H1 (cell line): ENCODE data around the gene TMEM63C. TPM values are rescaled to one million over a fixed set of nuclear protein-coding genes. Genes with fewer than 3 reads are reported as not detected.
A peak's percentile ranks its signal among the peaks of the same experiment; 100 is the strongest.

Experiments used
- CTCF ChIA-PET: fragments of 300-600 bp; sonication (Branson Sonifier 250); formaldehyde crosslinking; loops from one replicate; lab custom pipeline; 2021; ENCODE audit not compliant: partially characterized antibody; lab: Charles Lee
- POLR2A ChIA-PET: fragments of 300-600 bp; sonication (Branson Sonifier 250); formaldehyde crosslinking; loops from one replicate; lab custom pipeline; 2021; ENCODE audit warnings: inconsistent platforms; ENCODE audit not compliant: partially characterized antibody; lab: Charles Lee
- DNase-seq, 2 experiments: peaks; one replicate each; pipeline versions ENCODE4 v3.0.0 to v3.0.0-alpha.2; 2010 to 2022; ENCODE audit warnings: low spot score in 2 of 2, low read depth in 1 of 2, mixed read lengths in 1 of 2
- FAIRE-seq: peaks from 2 replicates; lab custom pipeline; 2011; peaks lifted over from hg19 to GRCh38; lab: Jason Lieb, UNC
- H2AFZ ChIP-seq: 2 replicates; pipeline ENCODE4 v1.8.1; 2012; ENCODE audit warnings: low read length, inconsistent platforms
- H2AK5ac ChIP-seq: 2 replicates; pipeline ENCODE4 v1.6.1; 2013; ENCODE audit warnings: low read depth, low read length
- H2BK120ac ChIP-seq: replicated peaks from 2 replicates; pipeline ENCODE3; 2013; ENCODE audit warnings: low read depth, low read length, inconsistent platforms
- H2BK12ac ChIP-seq: 2 replicates; pipeline ENCODE4 v1.6.1; 2013; ENCODE audit warnings: low read depth, low read length
- H2BK15ac ChIP-seq: 2 replicates; pipeline ENCODE4 v1.6.1; 2013; ENCODE audit warnings: low read length
- H2BK20ac ChIP-seq: 2 replicates; pipeline ENCODE4 v1.6.1; 2013; ENCODE audit warnings: low read length
- H2BK5ac ChIP-seq: 2 replicates; pipeline ENCODE4 v1.6.1; 2013; ENCODE audit warnings: low read depth, low read length
- H3K14ac ChIP-seq: 2 replicates; pipeline ENCODE4 v1.6.1; 2013; ENCODE audit warnings: inconsistent platforms; ENCODE audit not compliant: insufficient read length
- H3K18ac ChIP-seq: 2 replicates; pipeline ENCODE4 v1.6.1; 2013; ENCODE audit warnings: low read length; ENCODE audit errors: extremely low read depth
- H3K23ac ChIP-seq: 2 replicates; pipeline ENCODE4 v1.6.1; 2013; ENCODE audit warnings: inconsistent platforms; ENCODE audit not compliant: insufficient read length
- H3K23me2 ChIP-seq: 2 replicates; pipeline ENCODE4 v1.6.1; 2013; ENCODE audit warnings: low read depth, low read length
- H3K27ac ChIP-seq: 2 replicates; pipeline ENCODE4 v1.6.1; 2011; ENCODE audit warnings: low read depth, low read length, inconsistent platforms
- H3K27me3 ChIP-seq, 4 experiments: replicated peaks in 1 of 4; 1 replicate in 1 of 4; 2 replicates in 3 of 4; pipeline versions ENCODE4 v1.6.1 to v1.8.1; 2011 to 2013; ENCODE audit warnings: low read length in 3 of 4, mild to moderate bottlenecking in 3 of 4, inconsistent platforms in 2 of 4, mixed read lengths in 2 of 4, moderate library complexity in 1 of 4; ENCODE audit not compliant: control insufficient read depth in 3 of 4, insufficient read depth in 3 of 4; ENCODE audit errors: extremely low read depth in 1 of 4
- H3K36me3 ChIP-seq, 4 experiments: 2 replicates each; pipeline versions ENCODE4 v1.6.1 to v1.8.1; 2011 to 2013; ENCODE audit warnings: mild to moderate bottlenecking in 4 of 4, low read length in 3 of 4, moderate library complexity in 2 of 4, control low read depth in 1 of 4, inconsistent platforms in 1 of 4; ENCODE audit not compliant: insufficient read depth in 4 of 4, control insufficient read depth in 2 of 4
- H3K4ac ChIP-seq: replicated peaks from 2 replicates; pipeline ENCODE3; 2013; ENCODE audit warnings: low read length, low read depth, mixed read lengths, inconsistent platforms; ENCODE audit not compliant: insufficient read length
- H3K4me1 ChIP-seq, 4 experiments: replicated peaks in 1 of 4; 1 replicate in 1 of 4; 2 replicates in 3 of 4; pipeline versions ENCODE4 v1.6.1 to v1.8.1; 2011 to 2013; ENCODE audit warnings: low read length in 3 of 4, inconsistent platforms in 2 of 4, mixed read lengths in 1 of 4; ENCODE audit not compliant: insufficient read depth in 4 of 4, control insufficient read depth in 3 of 4
- H3K4me2 ChIP-seq, 2 experiments: 2 replicates each; pipeline versions ENCODE4 v1.6.1 to v1.8.1; 2011 to 2013; ENCODE audit warnings: low read depth in 2 of 2, low read length in 2 of 2, control low read depth in 1 of 2, inconsistent platforms in 1 of 2, mild to moderate bottlenecking in 1 of 2; ENCODE audit not compliant: insufficient read depth in 1 of 2
- H3K4me3 ChIP-seq, 4 experiments: fragments of 200-600, 300-600 bp in 1 of 4; sonication (generic), shearing (Covaris generic), sonication (Bioruptor Twin) in 1 of 4; 2 replicates each; pipeline versions ENCODE4 v1.5.1 to v1.8.1; 2011 to 2016; ENCODE audit warnings: low read length in 4 of 4, low read depth in 3 of 4, control low read depth in 2 of 4, inconsistent platforms in 2 of 4, mild to moderate bottlenecking in 2 of 4, mixed read lengths in 1 of 4, moderate library complexity in 1 of 4; ENCODE audit not compliant: insufficient read depth in 2 of 4; ENCODE audit errors: extremely low read depth in 1 of 4
- H3K56ac ChIP-seq: replicated peaks from 2 replicates; pipeline ENCODE3; 2013; ENCODE audit warnings: low read depth, mild to moderate bottlenecking, mixed read lengths, low read length, inconsistent platforms; ENCODE audit not compliant: insufficient read length
- H3K79me1 ChIP-seq: 2 replicates; pipeline ENCODE4 v1.6.1; 2013; ENCODE audit warnings: low read depth, low read length, control low read depth
- H3K79me2 ChIP-seq, 2 experiments: 2 replicates each; pipeline versions ENCODE4 v1.6.1 to v1.8.1; 2012 to 2013; ENCODE audit warnings: low read length in 2 of 2, mild to moderate bottlenecking in 2 of 2, inconsistent platforms in 1 of 2; ENCODE audit not compliant: insufficient read depth in 2 of 2, control insufficient read depth in 1 of 2
- H3K9ac ChIP-seq, 4 experiments: replicated peaks in 1 of 4; 1 replicate in 1 of 4; 2 replicates in 3 of 4; pipeline versions ENCODE4 v1.6.1 to v1.8.1; 2011 to 2013; ENCODE audit warnings: low read depth in 3 of 4, low read length in 3 of 4, control low read depth in 2 of 4, mild to moderate bottlenecking in 2 of 4, moderate library complexity in 2 of 4, inconsistent platforms in 1 of 4; ENCODE audit errors: extremely low read depth in 1 of 4
- H3K9me3 ChIP-seq, 2 experiments: 2 replicates each; pipeline versions ENCODE4 v1.6.1 to v1.8.1; 2012 to 2013; ENCODE audit warnings: mild to moderate bottlenecking in 2 of 2, moderate library complexity in 2 of 2, control low read depth in 1 of 2, inconsistent platforms in 1 of 2, low read depth in 1 of 2, low read length in 1 of 2, mixed read lengths in 1 of 2; ENCODE audit not compliant: insufficient read depth in 2 of 2
- H4K20me1 ChIP-seq, 2 experiments: replicated peaks in 1 of 2; 2 replicates each; pipeline versions ENCODE3 to v1.8.1; 2011 to 2013; ENCODE audit warnings: inconsistent platforms in 2 of 2, low read length in 2 of 2, mild to moderate bottlenecking in 1 of 2; ENCODE audit not compliant: insufficient read depth in 2 of 2, control insufficient read depth in 1 of 2
- H4K5ac ChIP-seq: 2 replicates; pipeline ENCODE4 v1.6.1; 2013; ENCODE audit warnings: low read length, low read depth, mixed read lengths, inconsistent platforms; ENCODE audit not compliant: insufficient read length
- H4K8ac ChIP-seq: 2 replicates; pipeline ENCODE4 v1.8.0; 2013; ENCODE audit warnings: mild to moderate bottlenecking, moderate library complexity, low read length, inconsistent platforms; ENCODE audit not compliant: insufficient read depth; ENCODE audit errors: extremely low read depth
- H4K91ac ChIP-seq: replicated peaks from 2 replicates; pipeline ENCODE3; 2013; ENCODE audit warnings: low read length, mixed read lengths, inconsistent platforms; ENCODE audit not compliant: insufficient read length
- ATF2 ChIP-seq: IDR thresholded peaks from 2 replicates; pipeline ENCODE4 v1.6.1; 2012; ENCODE audit warnings: low read length, inconsistent platforms
- BCL11A ChIP-seq, 2 experiments: IDR thresholded peaks; one replicate each; pipeline ENCODE4 v1.6.1; 2011; ENCODE audit warnings: low read depth in 2 of 2, low read length in 2 of 2, mild to moderate bottlenecking in 2 of 2
- CREB1 ChIP-seq: IDR thresholded peaks from 2 replicates; pipeline ENCODE4 v1.6.1; 2012; ENCODE audit warnings: inconsistent platforms
- JUN ChIP-seq: IDR thresholded peaks from 2 replicates; pipeline ENCODE4 v1.6.1; 2011; ENCODE audit warnings: low read depth, mild to moderate bottlenecking, improper control_type of control experiment, low read length
- POLR2AphosphoS5 ChIP-seq: IDR thresholded peaks from 2 replicates; pipeline ENCODE4 v1.6.1; 2011; ENCODE audit warnings: low read depth, low read length
- RAD21 ChIP-seq, 2 experiments: IDR thresholded peaks in 1 of 2; conservative IDR thresholded peaks in 1 of 2; 2 replicates each; pipeline ENCODE4 v1.6.1; 2011; ENCODE audit warnings: low read depth in 2 of 2, low read length in 2 of 2, improper control_type of control experiment in 1 of 2, inconsistent platforms in 1 of 2, mild to moderate bottlenecking in 1 of 2, moderate library complexity in 1 of 2
- SRF ChIP-seq: IDR thresholded peaks from 2 replicates; pipeline ENCODE4 v1.6.1; 2011; ENCODE audit warnings: mild to moderate bottlenecking, low read depth, low read length, moderate library complexity
- TCF12 ChIP-seq: IDR thresholded peaks from 2 replicates; pipeline ENCODE4 v1.6.1; 2011; ENCODE audit warnings: low read depth, mild to moderate bottlenecking, low read length
- USF2 ChIP-seq: IDR thresholded peaks from 2 replicates; pipeline ENCODE4 v1.6.1; 2011; ENCODE audit warnings: low read length, improper control_type of control experiment
- ZNF274 ChIP-seq: IDR thresholded peaks from 2 replicates; pipeline ENCODE4 v1.7.0; 2012; ENCODE audit warnings: low read length, borderline replicate concordance; ENCODE audit errors: extremely low read depth
- WGBS, 2 experiments: shearing (Covaris generic) in 1 of 2; methylation state at CpG; one replicate each; pipeline versions ENCODE4 v1.1.6 to v1.1.7; 2013 to 2015; ENCODE audit warnings: low lambda C conversion rate in 2 of 2, mixed read lengths in 2 of 2, inconsistent platforms in 1 of 2, low coverage in 1 of 2, missing lambda C conversion rate in 1 of 2; ENCODE audit not compliant: insufficient replicate concordance in 2 of 2, insufficient coverage in 1 of 2, insufficient read length in 1 of 2; ENCODE audit errors: extremely low coverage in 1 of 2, missing lambda C conversion rate in 1 of 2; 5-methylcytosine and 5-hydroxymethylcytosine counted together
- polyA plus RNA-seq, 7 experiments: library from polyadenylated mRNA; depleted of rRNA in 3 of 7; stranded (reverse) in 5 of 7; unstranded in 2 of 7; fragments of >200 nt in 5 of 7; fragments of 200-250 nt in 2 of 7; gene quantifications; 1 replicate in 5 of 7; 2 replicates in 1 of 7; 4 replicates in 1 of 7; pipeline versions ENCODE4 v1.2.1 to v1.2.3, GENCODE V29; 2011 to 2013; ENCODE audit warnings: missing spikeins in 2 of 7, mixed read lengths in 2 of 7
- total RNA-seq: library from RNA; stranded (reverse); fragmentation: NEBNext Ultra II Directional; extraction: Animal tissue kit (Norgen Biotek cat#: 25700); gene quantifications from 2 replicates; pipeline ENCODE4 v1.2.1, GENCODE V29; 2021

TMEM63C gene
- total and polyA plus RNA-seq, 2 of the 8 experiments (the other 6 are each of a cell fraction or from before 2014, with no cell fraction given): 3.0 to 7.6 TPM

GRCh38 chr14:77139022-77139421 lies 42.6 kb upstream of the TMEM63C start:
- no peak for DNase-seq
- Histone ChIP-seq H3K4ac (no peak overlapping the region), H3K23me2 (peaks cover 20% of the 10 kb centered on the region), H4K8ac (no peak overlapping the region), H3K14ac (no peak overlapping the region), H3K79me2 (peaks cover 0 to 8% of the 10 kb centered on the region in 2 experiments; a peak in 1 of 4 replicates), H3K18ac (no peak overlapping the region), H3K4me1 (peaks cover 6 to 30% (median 17%) of the 10 kb centered on the region in 4 experiments), H3K9ac (no peak overlapping the region), H3K56ac (no peak overlapping the region), H2BK15ac (0 out of 2 replicates have a peak overlapping the region, but pooled peaks have one; percentile 83), H4K91ac (no peak overlapping the region), H3K27ac (no peak overlapping the region), H2BK5ac (peak overlapping the region; percentile 61; the same call in 1 of the 2 replicates), H2BK12ac (peak overlapping the region; percentile 81; the same call in 1 of the 2 replicates), H4K5ac (no peak overlapping the region), H2AFZ (no peak overlapping the region), H2BK120ac (no peak overlapping the region), H4K20me1 (peaks cover 3 to 15% of the 10 kb centered on the region in 2 experiments), H2BK20ac (no peak overlapping the region), H3K4me2 (peak overlapping the region; percentile 100; a peak in 3 of 4 replicates), H3K23ac (no peak overlapping the region), H3K4me3 (peak overlapping the region in 3 of 4 experiments; percentile 78 to 79 (median 79); a peak in 3 of 8 replicates), H3K27me3 (peaks cover 0 to 4% (median 2%) of the 10 kb centered on the region in 4 experiments; a peak in 3 of 7 replicates), H2AK5ac (no peak overlapping the region), H3K79me1 (0 out of 2 replicates have a peak, but pooled peaks cover 4% of the 10 kb centered on the region), H3K36me3 (peaks cover 0 to 22% (median 6%) of the 10 kb centered on the region in 4 experiments; a peak in 5 of 8 replicates), H3K9me3 (no peaks in the 10 kb centered on the region)
- POLR2A ChIA-PET: interaction anchor here (1.6 kb wide), 1 partner anchor 20 kb away, joined by 5 read pairs; no protein-coding TSS in a partner anchor
- no peak for FAIRE-seq
- 91% methylated on average over 13 of the region's 15 CpGs; no CpG with 5 or more reads in 1 of the 2 experiments for WGBS, 2 experiments
- CTCF ChIA-PET: interaction anchor here (1.0 to 52.5 kb wide), 9 partner anchors 13 to 99 kb away, joined by 3 to 1490 read pairs (median 6); partner anchors contain the start of gene CIPC
- TF ChIP-seq JUN (no peak), SRF (no peak), BCL11A (IDR thresholded peaks at IDR 0.05; ENCODE audit: low read depth in 2 of 2, low read length in 2 of 2) (no peak), POLR2AphosphoS5 (no peak), CREB1 (no peak), ATF2 (no peak), USF2 (no peak), TCF12 (no peak), RAD21 (IDR thresholded peaks at IDR 0.05 in 1 of 2, conservative IDR thresholded peaks at IDR 0.05 in 1 of 2; ENCODE audit: low read depth in 2 of 2, low read length in 2 of 2) (no peak), ZNF274 (no peak)
